Motor neuron (in vitro differentiated cells): ENCODE results near the gene MEIS1. TPM values are rescaled to one million over a fixed set of nuclear protein-coding genes. Genes with fewer than 3 reads are reported as not detected.

Experiments
- ATAC-seq, 8 experiments: fragments of 200-7000 bp; cut with Tn5 transposase; replicated peaks in 6 of 8; 2 replicates each; pipeline ENCODE4 v1.8.0; 2021; ENCODE audit warnings: mild to moderate bottlenecking in 8 of 8, moderate library complexity in 8 of 8
- H3K27ac ChIP-seq, 2 donors: fragments of 250-450 bp; sonication (Bioruptor Pico); 2 replicates each; pipeline ENCODE4 v1.9.0; 2021; ENCODE audit warnings: antibody characterized with exemption in 2 of 2, mild to moderate bottlenecking in 2 of 2, moderate library complexity in 1 of 2
- H3K4me1 ChIP-seq, 2 donors: fragments of 250-450 bp; sonication (Bioruptor Pico); replicated peaks in 1 of 2; 2 replicates each; pipeline ENCODE4 v1.6.1; 2021; ENCODE audit warnings: antibody characterized with exemption in 2 of 2, mild to moderate bottlenecking in 2 of 2, moderate library complexity in 1 of 2
- H3K4me3 ChIP-seq, 5 donors: fragments of 250-450 bp; sonication (Bioruptor Pico); 2 replicates each; pipeline ENCODE4 v1.9.0; 2021; ENCODE audit warnings: antibody characterized with exemption in 5 of 5, mild to moderate bottlenecking in 5 of 5, moderate library complexity in 4 of 5
- WGBS, 10 experiments: fragments of 450-650 bp; shearing (Covaris generic); methylation state at CpG; one replicate each; pipeline ENCODE4 v1.0.0; 2022; 5-methylcytosine and 5-hydroxymethylcytosine counted together
- in situ Hi-C, 9 experiments: fragments of 400-800 bp; cut with MboI; loops; one replicate each; pipeline ENCODE4 v1.15.0; 2021; ENCODE audit warnings: low sequenced_read_pairs in 9 of 9, low pct_unique_long_range_greater_than_20kb in 2 of 9; ENCODE audit not compliant: unreplicated experiment in 9 of 9
- total RNA-seq, 8 experiments: library from RNA; unstranded; fragments of 300-600 nt; gene quantifications; 2 replicates each; pipeline versions ENCODE4 v1.2.3 to v1.2.4, GENCODE V29; 2022

MEIS1 gene
- total RNA-seq, 8 experiments from 2014 or later: 11.7 to 241 (median 152) TPM

DNA sequence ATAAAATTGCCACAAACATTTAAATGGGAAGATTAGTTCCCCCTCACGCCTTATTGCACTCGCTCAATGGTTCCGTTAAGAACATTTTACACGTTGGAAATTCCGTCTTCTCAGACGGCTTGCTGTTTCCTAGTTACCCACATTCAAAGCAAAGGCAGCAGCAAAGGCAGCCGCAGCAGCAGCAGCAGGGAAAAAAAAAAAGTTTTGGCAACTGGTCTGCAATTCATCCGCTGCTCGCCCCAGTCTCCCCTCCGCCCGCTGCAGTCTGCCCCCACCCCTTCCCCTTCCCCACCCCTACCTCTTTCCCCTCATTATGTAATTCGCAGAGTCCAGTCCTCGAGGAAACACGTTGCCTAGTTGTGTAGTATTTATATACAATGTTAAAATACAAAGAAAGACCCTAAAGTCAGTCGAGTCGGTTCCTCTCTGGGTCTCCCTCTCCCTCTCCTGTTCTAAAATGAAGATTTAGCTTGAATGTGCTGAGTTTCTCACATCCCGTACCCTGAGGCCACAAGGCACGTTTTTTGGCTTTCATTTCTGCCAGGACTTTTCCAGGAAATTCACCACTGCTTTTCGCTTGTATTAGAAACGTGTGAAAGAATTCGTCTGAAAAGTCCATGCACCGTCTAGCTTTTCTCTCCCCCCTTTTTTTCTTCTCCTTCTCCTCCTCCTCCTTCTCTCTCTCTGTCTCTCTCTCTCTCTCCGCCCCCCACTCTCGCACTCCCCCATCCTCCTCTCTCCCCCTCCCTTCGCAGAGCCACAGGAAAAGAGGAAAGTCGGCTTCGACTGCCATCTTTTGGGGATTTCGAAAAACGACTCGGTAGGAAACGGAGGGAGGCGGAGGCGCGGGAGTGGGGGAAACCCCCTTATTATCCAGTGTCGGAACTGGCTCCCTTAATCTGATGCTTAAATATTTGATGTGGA lies 140.0 kb downstream of the MEIS1 start:
- Histone ChIP-seq H3K4me3 (peak overlapping the region; percentile 30 to 57 (median 47)), H3K4me1 (peaks cover 45 to 85% of the 10 kb centered on the region in 2 donors), H3K27ac (peak overlapping the region; percentile 90 to 93)
- in situ Hi-C loops: loop anchor here in 5 of 9 experiments (10.0 to 25.0 kb wide), 4 partner anchors 130 to 1462 kb away; no protein-coding TSS in a partner anchor
- WGBS, 10 experiments: 0 to 4% (median 0%) methylated on average over 2 to 15 of the region's 35 CpGs; no CpG with 5 or more reads in 2 of the 10 experiments
- ATAC-seq: peak; percentile 17 to 58 (median 40)

DNA sequence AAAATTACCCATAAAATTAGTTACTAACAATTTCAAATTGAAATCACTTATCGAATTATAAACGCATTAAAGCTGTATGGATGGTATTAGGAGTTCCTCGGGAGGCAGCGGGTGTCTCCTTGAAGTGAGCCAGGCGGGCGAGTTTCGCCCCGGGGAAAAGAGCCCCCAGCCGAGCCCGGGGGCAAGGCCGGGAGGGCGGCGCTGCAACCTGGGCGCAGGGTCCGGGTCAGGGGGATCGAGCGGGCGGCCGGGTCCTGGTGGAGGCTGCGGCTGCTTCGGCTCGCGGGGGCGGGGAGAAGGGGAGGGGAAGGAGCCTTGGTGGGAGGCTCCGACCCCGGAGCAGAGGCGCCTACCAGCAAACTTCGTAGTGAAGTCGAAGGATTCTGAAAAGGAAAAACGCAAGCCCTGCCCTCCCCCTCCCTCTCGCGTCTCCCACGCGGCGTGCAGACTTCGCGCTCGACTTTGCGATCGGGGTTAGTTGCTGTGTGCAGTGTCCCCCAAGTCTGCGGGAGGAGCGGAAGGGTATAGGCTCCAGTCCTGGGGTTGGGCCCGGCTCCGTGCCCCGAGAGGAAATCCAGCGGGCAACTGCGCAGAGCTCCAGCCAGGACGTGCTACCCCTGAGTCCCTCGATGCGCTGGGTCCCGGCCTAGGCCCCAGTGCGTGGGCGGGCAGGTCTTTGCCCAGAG lies 140.8 kb downstream of the MEIS1 start:
- 0% methylated on average over 2 to 3 of the region's 53 CpGs; no CpG with 5 or more reads in 8 of the 10 experiments for WGBS, 10 experiments
- Histone ChIP-seq H3K4me3 (peak overlapping the region; percentile 30 to 57 (median 47)), H3K4me1 (peaks cover 37 to 85% of the 10 kb centered on the region in 2 donors), H3K27ac (peak overlapping the region; percentile 90 to 93)
- in situ Hi-C loops: loop anchor here in 5 of 9 experiments (10.0 to 25.0 kb wide), 4 partner anchors 131 to 1462 kb away; no protein-coding TSS in a partner anchor
- ATAC-seq: peak; percentile 3 to 24 (median 16)

- Histone ChIP-seq H3K4me3 (peak overlapping the region; percentile 30 to 57 (median 47)), H3K27ac (peak overlapping the region; percentile 90 to 93), H3K4me1 (peaks cover 32 to 84% of the 10 kb centered on the region in 2 donors)
- ATAC-seq: peak in 7 of 8 experiments; percentile 0 to 7 (median 1)
- WGBS, 10 experiments: 0% methylated on average over 1 to 3 of the region's 11 CpGs; no CpG with 5 or more reads in 8 of the 10 experiments
- in situ Hi-C loops: loop anchor here in 5 of 9 experiments (10.0 to 25.0 kb wide), 4 partner anchors 131 to 1461 kb away; no protein-coding TSS in a partner anchor
Observed at GRCh38 chr2:66576311-66576560, 141.3 kb downstream of the MEIS1 start.

GRCh38 chr2:66576561-66577320 lies 141.8 kb downstream of the MEIS1 start:
- Histone ChIP-seq H3K4me3 (peak overlapping the region; percentile 30 to 57 (median 47)), H3K4me1 (peaks cover 27 to 79% of the 10 kb centered on the region in 2 donors), H3K27ac (peak overlapping the region; percentile 90 to 93)
- 0 to 29% (median 2%) methylated on average over 1 to 8 of the region's 37 CpGs; no CpG with 5 or more reads in 4 of the 10 experiments for WGBS, 10 experiments
- peak; percentile 0 to 41 (median 4) for ATAC-seq
- in situ Hi-C loops: loop anchor here in 5 of 9 experiments (10.0 to 25.0 kb wide), 4 partner anchors 132 to 1461 kb away; no protein-coding TSS in a partner anchor

- peak overlapping the region; percentile 90 to 93 for H3K27ac ChIP-seq
- in situ Hi-C loops: loop anchor here in 5 of 9 experiments (10.0 to 25.0 kb wide), 4 partner anchors 133 to 1460 kb away; no protein-coding TSS in a partner anchor
- 0 to 22% (median 0%) methylated on average over 1 to 10 of the region's 42 CpGs; no CpG with 5 or more reads in 5 of the 10 experiments for WGBS, 10 experiments
- peak overlapping the region; percentile 30 to 57 (median 47) for H3K4me3 ChIP-seq
- peaks cover 19 to 76% of the 10 kb centered on the region in 2 donors for H3K4me1 ChIP-seq
- peak in 3 of 8 experiments; percentile 6 to 11 (median 6) for ATAC-seq
Observed at GRCh38 chr2:66577321-66578053, 142.6 kb downstream of the MEIS1 start.

- 0 to 90% (median 6%) methylated on average over 2 to 12 of the region's 27 CpGs; no CpG with 5 or more reads in 3 of the 10 experiments for WGBS, 10 experiments
- Histone ChIP-seq H3K4me1 (peaks cover 20 to 76% of the 10 kb centered on the region in 2 donors), H3K27ac (peak overlapping the region; percentile 90 to 93), H3K4me3 (peak overlapping the region; percentile 30 to 57 (median 47))
- ATAC-seq: peak in 5 of 8 experiments; percentile 18 to 31 (median 23)
- in situ Hi-C loops: loop anchor here in 5 of 9 experiments (10.0 to 25.0 kb wide), 4 partner anchors 133 to 1459 kb away; no protein-coding TSS in a partner anchor
Observed at GRCh38 chr2:66578054-66578686, 143.2 kb downstream of the MEIS1 start.

DNA sequence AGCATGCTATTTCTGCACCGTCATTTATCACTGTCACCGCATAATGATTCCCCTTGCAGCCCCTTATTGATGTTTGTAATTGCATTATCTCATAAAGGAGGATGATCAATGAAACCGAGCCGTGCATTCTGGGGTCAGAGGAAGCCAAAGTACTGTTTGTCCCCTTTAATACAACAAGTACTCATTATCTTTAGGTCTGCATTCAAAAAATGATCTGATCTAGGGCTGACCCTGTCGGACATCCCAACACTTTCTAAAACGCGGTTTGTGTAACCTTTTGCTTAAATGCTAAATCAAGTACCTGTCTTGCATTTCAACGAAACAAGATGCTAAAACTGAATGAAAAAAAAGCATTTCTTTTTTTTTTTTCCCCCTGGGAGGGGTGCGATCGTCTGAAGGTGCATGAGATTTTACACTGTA lies 143.8 kb downstream of the MEIS1 start:
- in situ Hi-C loops: loop anchor here in 5 of 9 experiments (10.0 to 25.0 kb wide), 4 partner anchors 134 to 1459 kb away; no protein-coding TSS in a partner anchor
- Histone ChIP-seq H3K4me1 (peaks cover 20 to 76% of the 10 kb centered on the region in 2 donors), H3K27ac (peak overlapping the region; percentile 28 to 90), H3K4me3 (peak overlapping the region; percentile 30 to 57 (median 47))
- 0 to 67% (median 3%) methylated on average over 1 to 9 of the region's 10 CpGs; no CpG with 5 or more reads in 2 of the 10 experiments for WGBS, 10 experiments
- ATAC-seq: no peak

GRCh38 chr2:66579186-66580126 lies 144.5 kb downstream of the MEIS1 start:
- Histone ChIP-seq H3K4me3 (peak overlapping the region; percentile 30 to 57 (median 47)), H3K27ac (peak overlapping the region; percentile 28 to 90), H3K4me1 (peaks cover 19 to 77% of the 10 kb centered on the region in 2 donors)
- WGBS, 10 experiments: 0 to 81% (median 3%) methylated on average over 3 to 9 of the region's 10 CpGs
- ATAC-seq: no peak
- in situ Hi-C loops: loop anchor here in 6 of 9 experiments (10.0 to 25.0 kb wide), 5 partner anchors 135 to 1458 kb away; no protein-coding TSS in a partner anchor

GRCh38 chr2:66580166-66581049 lies 145.5 kb downstream of the MEIS1 start:
- in situ Hi-C loops: loop anchor here in 5 of 9 experiments (10.0 to 25.0 kb wide), 4 partner anchors 632 to 1457 kb away; no protein-coding TSS in a partner anchor
- 2 to 51% (median 9%) methylated on average over 3 to 10 of the region's 10 CpGs for WGBS, 10 experiments
- Histone ChIP-seq H3K4me1 (peaks cover 19 to 80% of the 10 kb centered on the region in 2 donors), H3K4me3 (peak overlapping the region; percentile 30 to 48 (median 34)), H3K27ac (peak overlapping the region; percentile 81 to 88)
- ATAC-seq: no peak
